Mesothelial cell of epicardium (in vitro differentiated cells): ENCODE results near the gene TBC1D2. TPM values are rescaled to one million over a fixed set of nuclear protein-coding genes. Genes with fewer than 3 reads are reported as not detected.

ENCODE experiments used
- DNase-seq, 2 experiments: peaks; one replicate each; pipeline ENCODE4 v3.0.0; 2021; ENCODE audit warnings: low spot score in 2 of 2; ENCODE audit not compliant: unreplicated experiment in 2 of 2
- H3K27ac Mint-ChIP-seq: 2 replicates; pipeline ENCODE4 v1.8.0; 2021; ENCODE audit warnings: mixed read lengths
- H3K27me3 Mint-ChIP-seq: 2 replicates; pipeline ENCODE4 v1.8.0; 2021; ENCODE audit warnings: low read depth, mixed read lengths
- H3K36me3 Mint-ChIP-seq: 2 replicates; pipeline ENCODE4 v1.8.0; 2021; ENCODE audit warnings: mixed read lengths
- H3K4me1 Mint-ChIP-seq: 2 replicates; pipeline ENCODE4 v1.8.0; 2021; ENCODE audit warnings: mixed read lengths
- H3K4me3 Mint-ChIP-seq: 2 replicates; pipeline ENCODE4 v1.8.0; 2021; ENCODE audit warnings: mild to moderate bottlenecking, moderate library complexity, mixed read lengths
- H3K9me3 Mint-ChIP-seq: 2 replicates; pipeline ENCODE4 v1.8.0; 2021; ENCODE audit warnings: mixed read lengths
- CTCF ChIP-seq: fragments of 200-600 bp; sonication (generic); IDR thresholded peaks from one replicate; pipeline ENCODE4 v1.5.0; 2021; ENCODE audit warnings: antibody characterized with exemption; ENCODE audit not compliant: unreplicated experiment
- total RNA-seq: library from RNA; stranded (reverse); gene quantifications from 3 replicates; pipeline ENCODE4 v1.2.1, GENCODE V29; 2021

Gene TBC1D2
- total RNA-seq, 1 donor from 2014 or later = 7.0 TPM

- Mint-ChIP-seq H3K27ac (no peak overlapping the region), H3K4me1 (peaks cover 1% of the 10 kb centered on the region)
Observed at GRCh38 chr9:98228392-98229089, 26.9 kb downstream of the TBC1D2 start.

DNA sequence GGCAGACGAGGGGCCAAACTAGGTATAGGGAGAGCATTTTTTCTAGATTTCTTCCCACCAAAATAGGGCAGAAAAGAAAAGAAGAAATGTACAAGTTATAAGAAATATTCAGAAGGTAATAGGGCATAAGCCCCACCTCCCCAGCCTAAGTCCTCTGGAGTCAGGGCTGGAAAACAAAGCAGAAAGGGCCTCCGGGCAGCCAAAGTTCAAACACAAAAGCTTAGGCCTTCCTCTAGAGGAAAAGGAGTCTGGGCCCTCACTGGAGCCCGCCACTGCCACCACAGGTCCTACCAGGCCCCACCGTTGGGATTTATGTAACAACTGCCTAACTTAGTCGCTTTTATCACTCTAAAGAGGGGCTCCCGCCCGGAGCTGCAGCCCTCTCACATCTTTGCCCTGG is 27.6 kb downstream of the TBC1D2 start:
- Mint-ChIP-seq H3K4me1 (peaks cover 8% of the 10 kb centered on the region), H3K27me3 (no peaks in the 10 kb centered on the region), H3K36me3 (no peaks in the 10 kb centered on the region), H3K4me3 (no peak overlapping the region), H3K27ac (no peak overlapping the region), H3K9me3 (no peaks in the 10 kb centered on the region)
- TF ChIP-seq CTCF = no peak
- no peak for DNase-seq

More at GRCh38 chr9:98228392-98229089, 26.9 kb downstream of the TBC1D2 start:
- H3K4me3 Mint-ChIP-seq = no peak overlapping the region
- TF ChIP-seq CTCF = no peak
- H3K36me3 Mint-ChIP-seq = peaks cover under 1% of the 10 kb centered on the region
- H3K27me3 Mint-ChIP-seq = no peaks in the 10 kb centered on the region
- H3K9me3 Mint-ChIP-seq = no peaks in the 10 kb centered on the region
- no peak for DNase-seq

DNA sequence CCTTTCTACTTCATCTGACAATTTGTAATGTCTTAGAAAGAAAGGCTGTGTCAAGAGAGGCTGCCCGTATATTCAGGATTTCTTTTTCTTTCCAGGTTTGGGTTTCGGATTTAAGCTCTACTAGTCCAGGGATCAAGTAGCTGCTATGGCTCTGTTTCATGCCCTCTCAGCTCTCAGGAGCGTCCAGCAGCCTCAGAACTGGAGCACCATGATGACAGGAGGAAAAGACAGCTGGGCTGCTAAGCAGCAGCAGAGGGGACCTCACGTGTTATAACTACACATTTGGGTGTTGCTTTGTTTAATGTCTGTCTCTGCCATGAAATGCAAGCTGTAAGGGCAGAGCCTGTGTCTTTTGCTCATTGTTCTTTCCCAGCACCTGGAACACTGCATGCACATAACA is 28.5 kb downstream of the TBC1D2 start:
- Mint-ChIP-seq H3K9me3 (no peaks in the 10 kb centered on the region), H3K4me1 (peaks cover 9% of the 10 kb centered on the region), H3K27me3 (no peaks in the 10 kb centered on the region), H3K36me3 (no peaks in the 10 kb centered on the region), H3K4me3 (no peak overlapping the region), H3K27ac (no peak overlapping the region)
- no peak for DNase-seq
- TF ChIP-seq CTCF = no peak

GRCh38 chr9:98226516-98226915 is 28.9 kb downstream of the TBC1D2 start:
- H3K9me3 Mint-ChIP-seq = no peaks in the 10 kb centered on the region

GRCh38 chr9:98225015-98225442 is 30.4 kb downstream of the TBC1D2 start:
- peaks cover 9% of the 10 kb centered on the region for H3K4me1 Mint-ChIP-seq
- H3K4me3 Mint-ChIP-seq = no peak overlapping the region
- DNase-seq = no peak
- no peaks in the 10 kb centered on the region for H3K9me3 Mint-ChIP-seq
- H3K27me3 Mint-ChIP-seq = no peaks in the 10 kb centered on the region
- no peak for TF ChIP-seq CTCF
- H3K27ac Mint-ChIP-seq = no peak overlapping the region
- no peaks in the 10 kb centered on the region for H3K36me3 Mint-ChIP-seq

More at GRCh38 chr9:98226516-98226915, 28.9 kb downstream of the TBC1D2 start:
- no peak for TF ChIP-seq CTCF
- H3K27ac Mint-ChIP-seq = no peak overlapping the region
- no peak for DNase-seq
- H3K4me1 Mint-ChIP-seq = peaks cover 9% of the 10 kb centered on the region
- H3K4me3 Mint-ChIP-seq = no peak overlapping the region
- no peaks in the 10 kb centered on the region for H3K27me3 Mint-ChIP-seq
- no peaks in the 10 kb centered on the region for H3K36me3 Mint-ChIP-seq
